C4-2B (cell line): ENCODE measurements around the gene SEMA5A.

Source experiments
- ZFX ChIP-seq: fragments of 450-650 bp; IDR thresholded peaks from 2 replicates; pipeline ENCODE4 v1.6.1; 2017
- TF ChIP-seq, protein P1 (sequence below): fragments of 450-650 bp; conservative IDR thresholded peaks from 2 replicates; pipeline ENCODE4 v1.5.1; 2017; ENCODE audit warnings: mild to moderate bottlenecking

GRCh38 chr5:9297134-9297533 is 248.7 kb downstream of the SEMA5A start:
- TF ChIP-seq, protein P1, sequence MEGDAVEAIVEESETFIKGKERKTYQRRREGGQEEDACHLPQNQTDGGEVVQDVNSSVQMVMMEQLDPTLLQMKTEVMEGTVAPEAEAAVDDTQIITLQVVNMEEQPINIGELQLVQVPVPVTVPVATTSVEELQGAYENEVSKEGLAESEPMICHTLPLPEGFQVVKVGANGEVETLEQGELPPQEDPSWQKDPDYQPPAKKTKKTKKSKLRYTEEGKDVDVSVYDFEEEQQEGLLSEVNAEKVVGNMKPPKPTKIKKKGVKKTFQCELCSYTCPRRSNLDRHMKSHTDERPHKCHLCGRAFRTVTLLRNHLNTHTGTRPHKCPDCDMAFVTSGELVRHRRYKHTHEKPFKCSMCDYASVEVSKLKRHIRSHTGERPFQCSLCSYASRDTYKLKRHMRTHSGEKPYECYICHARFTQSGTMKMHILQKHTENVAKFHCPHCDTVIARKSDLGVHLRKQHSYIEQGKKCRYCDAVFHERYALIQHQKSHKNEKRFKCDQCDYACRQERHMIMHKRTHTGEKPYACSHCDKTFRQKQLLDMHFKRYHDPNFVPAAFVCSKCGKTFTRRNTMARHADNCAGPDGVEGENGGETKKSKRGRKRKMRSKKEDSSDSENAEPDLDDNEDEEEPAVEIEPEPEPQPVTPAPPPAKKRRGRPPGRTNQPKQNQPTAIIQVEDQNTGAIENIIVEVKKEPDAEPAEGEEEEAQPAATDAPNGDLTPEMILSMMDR = no peak
- no peak for TF ChIP-seq ZFX
